ENCODE data around the gene NSD1.

NSD1 gene

GRCh38 chr5:177311723-177312648, 178.4 kb downstream of the NSD1 start, which contains the start of gene MXD3:
Gene MXD3, minus strand, starts transcription at chr5:177311898. Its CDS starts 68 bp downstream, at chr5:177311830.
- Histone ChIP-seq H3K4me3 (ENCODE audit: low read length) (peak within 1 kb of the TSS; percentile 68), H3K36me3 (ENCODE audit: insufficient read depth, low read length) (peaks cover 17% of the 10 kb centered on the region), H3K4me1 (ENCODE audit: insufficient read depth, low read length) (peaks cover 22% of the 10 kb centered on the region), H2AFZ (ENCODE audit: low read depth, low read length) (peak within 1 kb of the TSS; percentile 77), H3K9me3 (ENCODE audit: low read length) (no peaks in the 10 kb centered on the region), H3K27me3 (ENCODE audit: insufficient read depth, low read length) (no peaks in the 10 kb centered on the region)

- H3K4me3 ChIP-seq (ENCODE audit: low read length) = peak overlapping the region; percentile 54
Observed at GRCh38 chr5:177312649-177313181, 179.1 kb downstream of the NSD1 start.

GRCh38 chr5:177313561-177314259, 180.1 kb downstream of the NSD1 start:
- Histone ChIP-seq H3K4me1 (ENCODE audit: insufficient read depth, low read length) (peaks cover 22% of the 10 kb centered on the region), H3K4me3 (ENCODE audit: low read length) (no peak overlapping the region), H3K9me3 (ENCODE audit: low read length) (no peaks in the 10 kb centered on the region), H3K36me3 (ENCODE audit: insufficient read depth, low read length) (peaks cover 8% of the 10 kb centered on the region), H3K27me3 (ENCODE audit: insufficient read depth, low read length) (no peaks in the 10 kb centered on the region), H2AFZ (ENCODE audit: low read depth, low read length) (no peak overlapping the region)

More at GRCh38 chr5:177312649-177313181, 179.1 kb downstream of the NSD1 start:
- peak overlapping the region; percentile 20 for H2AFZ ChIP-seq (ENCODE audit: low read depth, low read length)
- peaks cover 22% of the 10 kb centered on the region for H3K4me1 ChIP-seq (ENCODE audit: insufficient read depth, low read length)
- peaks cover 14% of the 10 kb centered on the region for H3K36me3 ChIP-seq (ENCODE audit: insufficient read depth, low read length)
- H3K9me3 ChIP-seq (ENCODE audit: low read length) = no peaks in the 10 kb centered on the region
- no peaks in the 10 kb centered on the region for H3K27me3 ChIP-seq (ENCODE audit: insufficient read depth, low read length)

GRCh38 chr5:177314376-177315342, 181.1 kb downstream of the NSD1 start:
- Histone ChIP-seq H3K9me3 (ENCODE audit: low read length) (peaks cover 1% of the 10 kb centered on the region), H3K27me3 (ENCODE audit: insufficient read depth, low read length) (no peaks in the 10 kb centered on the region), H3K36me3 (ENCODE audit: insufficient read depth, low read length) (no peaks in the 10 kb centered on the region), H3K4me1 (ENCODE audit: insufficient read depth, low read length) (peaks cover 22% of the 10 kb centered on the region), H2AFZ (ENCODE audit: low read depth, low read length) (no peak overlapping the region), H3K4me3 (ENCODE audit: low read length) (no peak overlapping the region)

- peaks cover 7% of the 10 kb centered on the region for H3K9me3 ChIP-seq (ENCODE audit: low read length)
- no peaks in the 10 kb centered on the region for H3K36me3 ChIP-seq (ENCODE audit: insufficient read depth, low read length)
- no peaks in the 10 kb centered on the region for H3K27me3 ChIP-seq (ENCODE audit: insufficient read depth, low read length)
- no peak overlapping the region for H2AFZ ChIP-seq (ENCODE audit: low read depth, low read length)
- no peak overlapping the region for H3K4me3 ChIP-seq (ENCODE audit: low read length)
- peaks cover 16% of the 10 kb centered on the region for H3K4me1 ChIP-seq (ENCODE audit: insufficient read depth, low read length)
Observed at GRCh38 chr5:177315411-177315810, 181.8 kb downstream of the NSD1 start.

GRCh38 chr5:177316005-177316404, 182.4 kb downstream of the NSD1 start:
- no peak overlapping the region for H3K4me3 ChIP-seq (ENCODE audit: low read length)
- no peaks in the 10 kb centered on the region for H3K27me3 ChIP-seq (ENCODE audit: insufficient read depth, low read length)

GRCh38 chr5:177317959-177318377, 184.4 kb downstream of the NSD1 start:
- no peaks in the 10 kb centered on the region for H3K36me3 ChIP-seq (ENCODE audit: insufficient read depth, low read length)
- no peaks in the 10 kb centered on the region for H3K27me3 ChIP-seq (ENCODE audit: insufficient read depth, low read length)
- peaks cover 7% of the 10 kb centered on the region for H3K9me3 ChIP-seq (ENCODE audit: low read length)
- H2AFZ ChIP-seq (ENCODE audit: low read depth, low read length) = no peak overlapping the region
- peaks cover 1% of the 10 kb centered on the region for H3K4me1 ChIP-seq (ENCODE audit: insufficient read depth, low read length)
- no peak overlapping the region for H3K4me3 ChIP-seq (ENCODE audit: low read length)

More at GRCh38 chr5:177316005-177316404, 182.4 kb downstream of the NSD1 start:
- no peak overlapping the region for H2AFZ ChIP-seq (ENCODE audit: low read depth, low read length)
- H3K36me3 ChIP-seq (ENCODE audit: insufficient read depth, low read length) = no peaks in the 10 kb centered on the region
- H3K9me3 ChIP-seq (ENCODE audit: low read length) = peaks cover 7% of the 10 kb centered on the region
- H3K4me1 ChIP-seq (ENCODE audit: insufficient read depth, low read length) = peaks cover 10% of the 10 kb centered on the region

GRCh38 chr5:177319913-177320588, 186.5 kb downstream of the NSD1 start:
- H3K4me1 ChIP-seq (ENCODE audit: insufficient read depth, low read length) = no peaks in the 10 kb centered on the region
- H2AFZ ChIP-seq (ENCODE audit: low read depth, low read length) = no peak overlapping the region
- no peaks in the 10 kb centered on the region for H3K36me3 ChIP-seq (ENCODE audit: insufficient read depth, low read length)
- H3K27me3 ChIP-seq (ENCODE audit: insufficient read depth, low read length) = no peaks in the 10 kb centered on the region
- no peak overlapping the region for H3K4me3 ChIP-seq (ENCODE audit: low read length)
- H3K9me3 ChIP-seq (ENCODE audit: low read length) = peaks cover 7% of the 10 kb centered on the region

- no peak overlapping the region for H2AFZ ChIP-seq (ENCODE audit: low read depth, low read length)
- peaks cover 7% of the 10 kb centered on the region for H3K9me3 ChIP-seq (ENCODE audit: low read length)
- H3K27me3 ChIP-seq (ENCODE audit: insufficient read depth, low read length) = no peaks in the 10 kb centered on the region
- H3K4me1 ChIP-seq (ENCODE audit: insufficient read depth, low read length) = no peaks in the 10 kb centered on the region
- no peaks in the 10 kb centered on the region for H3K36me3 ChIP-seq (ENCODE audit: insufficient read depth, low read length)
- no peak overlapping the region for H3K4me3 ChIP-seq (ENCODE audit: low read length)
Observed at GRCh38 chr5:177320879-177321278, 187.3 kb downstream of the NSD1 start.

GRCh38 chr5:177325868-177326381, 192.4 kb downstream of the NSD1 start:
- Histone ChIP-seq H3K27me3 (ENCODE audit: insufficient read depth, low read length) (no peaks in the 10 kb centered on the region), H3K9me3 (ENCODE audit: low read length) (no peaks in the 10 kb centered on the region), H3K4me1 (ENCODE audit: insufficient read depth, low read length) (peaks cover 3% of the 10 kb centered on the region), H2AFZ (ENCODE audit: low read depth, low read length) (no peak overlapping the region), H3K36me3 (ENCODE audit: insufficient read depth, low read length) (peaks cover 11% of the 10 kb centered on the region), H3K4me3 (ENCODE audit: low read length) (no peak overlapping the region)

- H3K36me3 ChIP-seq (ENCODE audit: insufficient read depth, low read length) = peaks cover 21% of the 10 kb centered on the region
- H3K4me1 ChIP-seq (ENCODE audit: insufficient read depth, low read length) = peaks cover 3% of the 10 kb centered on the region
- H2AFZ ChIP-seq (ENCODE audit: low read depth, low read length) = no peak overlapping the region
- H3K4me3 ChIP-seq (ENCODE audit: low read length) = no peak overlapping the region
- no peaks in the 10 kb centered on the region for H3K9me3 ChIP-seq (ENCODE audit: low read length)
- H3K27me3 ChIP-seq (ENCODE audit: insufficient read depth, low read length) = no peaks in the 10 kb centered on the region
Observed at GRCh38 chr5:177327539-177328522, 194.3 kb downstream of the NSD1 start.

All from neuron (in vitro differentiated cells).